ENCODE data around the gene NMNAT2.
A peak's percentile ranks its signal among the peaks of the same experiment; 100 is the strongest.
"Not testable (repeated sequence)": the region's sequence is repeated elsewhere in the genome, so short reads cannot be mapped to it uniquely, and the experiment has no call there.

NMNAT2 gene

GRCh38 chr1:183251101-183251958 is 166.8 kb downstream of the NMNAT2 start:
- no peak for DNase-seq

- no peak for DNase-seq
These were observed 168.2 kb downstream of the NMNAT2 start for GRCh38 chr1:183249941-183250452.

- no peak for DNase-seq
These were observed 169.0 kb downstream of the NMNAT2 start for GRCh38 chr1:183248989-183249691.

GRCh38 chr1:183247931-183248330 is 170.2 kb downstream of the NMNAT2 start:
- DNase-seq: no peak

- no peak for DNase-seq
These were observed 170.7 kb downstream of the NMNAT2 start for GRCh38 chr1:183247484-183247883.

- no peak for DNase-seq
These were observed 171.1 kb downstream of the NMNAT2 start for GRCh38 chr1:183247066-183247465.

GRCh38 chr1:183246436-183246835 is 171.7 kb downstream of the NMNAT2 start:
- DNase-seq: no peak

GRCh38 chr1:183245357-183245756 is 172.8 kb downstream of the NMNAT2 start:
- no peak for DNase-seq

- peak; percentile 93 for DNase-seq
These were observed 173.7 kb downstream of the NMNAT2 start for GRCh38 chr1:183244466-183244865.

- no peak for DNase-seq
These were observed 174.8 kb downstream of the NMNAT2 start for GRCh38 chr1:183243161-183244050.

GRCh38 chr1:183242556-183242955 is 175.6 kb downstream of the NMNAT2 start:
- no peak for DNase-seq

- DNase-seq: peak; percentile 32
These were observed 176.7 kb downstream of the NMNAT2 start for GRCh38 chr1:183241471-183241870.

GRCh38 chr1:183240853-183241252 is 177.3 kb downstream of the NMNAT2 start:
- DNase-seq: not testable (repeated sequence)

- no peak for DNase-seq
These were observed 177.7 kb downstream of the NMNAT2 start for GRCh38 chr1:183240526-183240825.

GRCh38 chr1:183239793-183240525 is 178.2 kb downstream of the NMNAT2 start:
- no peak for DNase-seq

- DNase-seq: no peak
These were observed 178.9 kb downstream of the NMNAT2 start for GRCh38 chr1:183239220-183239742.

GRCh38 chr1:183238071-183238470 is 180.1 kb downstream of the NMNAT2 start:
- DNase-seq: peak; percentile 67

- DNase-seq: no peak
These were observed 181.1 kb downstream of the NMNAT2 start for GRCh38 chr1:183237046-183237445.

GRCh38 chr1:183236158-183236725 is 181.9 kb downstream of the NMNAT2 start:
- DNase-seq: no peak

- no peak for DNase-seq
These were observed 182.7 kb downstream of the NMNAT2 start for GRCh38 chr1:183235503-183235902.

GRCh38 chr1:183234660-183235476 is 183.3 kb downstream of the NMNAT2 start:
- DNase-seq: peak; percentile 95
